Gastroesophageal sphincter (tissue), 3 donors: ENCODE results near the gene TRDMT1.

Source experiments
- EP300 ChIP-seq: sonication (generic); formaldehyde crosslinking; IDR thresholded peaks from one replicate; pipeline ENCODE4 v1.6.1; 2017; ENCODE audit warnings: antibody characterized with exemption, mild to moderate bottlenecking
- POLR2A ChIP-seq, 2 donors: fragments of 450-650 bp; IDR thresholded peaks; one replicate each; pipeline ENCODE4 v1.6.1; 2017; ENCODE audit warnings: antibody characterized with exemption in 2 of 2, mild to moderate bottlenecking in 2 of 2, moderate library complexity in 1 of 2
- POLR2AphosphoS5 ChIP-seq: sonication (generic); formaldehyde crosslinking; IDR thresholded peaks from one replicate; pipeline ENCODE4 v1.6.1; 2017; ENCODE audit warnings: antibody characterized with exemption
- TF ChIP-seq, protein P1 (sequence below), 4 experiments: fragments of 200-600 bp in 2 of 4; fragments of 450-650 bp in 2 of 4; sonication (generic) in 1 of 4; IDR thresholded peaks; one replicate each; pipeline ENCODE4 v1.5.1; 2017 to 2019; ENCODE audit warnings: antibody characterized with exemption in 4 of 4, mild to moderate bottlenecking in 2 of 4, moderate library complexity in 2 of 4

- TF ChIP-seq, protein P1, sequence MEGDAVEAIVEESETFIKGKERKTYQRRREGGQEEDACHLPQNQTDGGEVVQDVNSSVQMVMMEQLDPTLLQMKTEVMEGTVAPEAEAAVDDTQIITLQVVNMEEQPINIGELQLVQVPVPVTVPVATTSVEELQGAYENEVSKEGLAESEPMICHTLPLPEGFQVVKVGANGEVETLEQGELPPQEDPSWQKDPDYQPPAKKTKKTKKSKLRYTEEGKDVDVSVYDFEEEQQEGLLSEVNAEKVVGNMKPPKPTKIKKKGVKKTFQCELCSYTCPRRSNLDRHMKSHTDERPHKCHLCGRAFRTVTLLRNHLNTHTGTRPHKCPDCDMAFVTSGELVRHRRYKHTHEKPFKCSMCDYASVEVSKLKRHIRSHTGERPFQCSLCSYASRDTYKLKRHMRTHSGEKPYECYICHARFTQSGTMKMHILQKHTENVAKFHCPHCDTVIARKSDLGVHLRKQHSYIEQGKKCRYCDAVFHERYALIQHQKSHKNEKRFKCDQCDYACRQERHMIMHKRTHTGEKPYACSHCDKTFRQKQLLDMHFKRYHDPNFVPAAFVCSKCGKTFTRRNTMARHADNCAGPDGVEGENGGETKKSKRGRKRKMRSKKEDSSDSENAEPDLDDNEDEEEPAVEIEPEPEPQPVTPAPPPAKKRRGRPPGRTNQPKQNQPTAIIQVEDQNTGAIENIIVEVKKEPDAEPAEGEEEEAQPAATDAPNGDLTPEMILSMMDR (IDR thresholded peaks at IDR 0.05): no peak
- TF ChIP-seq POLR2A (IDR thresholded peaks at IDR 0.05): no peak
- no peak for TF ChIP-seq POLR2AphosphoS5
- TF ChIP-seq EP300: no peak
Observed at GRCh38 chr10:17112566-17112965, 88.9 kb downstream of the TRDMT1 start.
